Endothelial cell of umbilical vein (primary cell): ENCODE data around the gene MUCL3. TPM values are rescaled to one million over a fixed set of nuclear protein-coding genes. Genes with fewer than 3 reads are reported as not detected.

Source experiments
- BruUV-seq: library from RNA; stranded (reverse); fragments of 400-500 nt; replicated peaks from 2 replicates; lab custom pipeline; 2021; lab: Mats Ljungman, UMichigan
- CTCF ChIA-PET: fragments of 300-600, 350-600 bp; sonication (Branson Sonifier 250); formaldehyde crosslinking; loops from one replicate; lab custom pipeline; 2021; ENCODE audit warnings: antibody characterized with exemption, inconsistent platforms; lab: Charles Lee
- POLR2A ChIA-PET: fragments of 300-600, 350-600 bp; sonication (Branson Sonifier 250); formaldehyde crosslinking; loops from one replicate; lab custom pipeline; 2021; ENCODE audit warnings: antibody characterized with exemption, inconsistent platforms; lab: Charles Lee
- DNase-seq: peaks from one replicate; pipeline ENCODE4 v3.0.0-alpha.2; 2011; ENCODE audit warnings: low read depth, low spot score
- FAIRE-seq: peaks from 2 replicates; lab custom pipeline; 2011; peaks lifted over from hg19 to GRCh38; lab: Jason Lieb, UNC
- H2AFZ ChIP-seq: 2 replicates; pipeline ENCODE4 v1.6.0; 2012; ENCODE audit warnings: low read depth, low read length, control low read depth, inconsistent platforms
- H3K27ac ChIP-seq: 2 replicates; pipeline ENCODE4 v1.5.1; 2011; ENCODE audit warnings: low read depth, mild to moderate bottlenecking, control low read depth, low read length, moderate library complexity; ENCODE audit not compliant: insufficient read depth
- H3K27me3 ChIP-seq, 2 experiments: 2 replicates each; pipeline versions ENCODE4 v1.6.0 to v1.6.1; 2011; ENCODE audit warnings: low read length in 2 of 2, mixed read lengths in 1 of 2; ENCODE audit not compliant: control insufficient read depth in 2 of 2, insufficient read depth in 2 of 2
- H3K36me3 ChIP-seq, 2 experiments: 2 replicates in 1 of 2; 3 replicates in 1 of 2; pipeline ENCODE4 v1.5.1; 2011; ENCODE audit warnings: low read length in 2 of 2, mild to moderate bottlenecking in 1 of 2, moderate library complexity in 1 of 2; ENCODE audit not compliant: control insufficient read depth in 2 of 2, insufficient read depth in 2 of 2; ENCODE audit errors: extremely low read depth in 1 of 2
- H3K4me1 ChIP-seq: 3 replicates; pipeline ENCODE4 v1.5.1; 2011; ENCODE audit warnings: mild to moderate bottlenecking, low read length; ENCODE audit not compliant: control insufficient read depth, insufficient read depth; ENCODE audit errors: extremely low read depth
- H3K4me2 ChIP-seq: 2 replicates; pipeline ENCODE4 v1.6.1; 2011; ENCODE audit warnings: low read length, control low read depth, mixed read lengths; ENCODE audit not compliant: insufficient read depth
- H3K4me3 ChIP-seq, 3 experiments: fragments of 200-600 bp in 1 of 3; sonication (generic), shearing (Covaris generic) in 1 of 3; replicated peaks in 1 of 3; 2 replicates each; pipeline ENCODE4 v1.5.1; 2011 to 2016; ENCODE audit warnings: control low read depth in 3 of 3, low read length in 3 of 3, mild to moderate bottlenecking in 2 of 3, inconsistent platforms in 1 of 3, low read depth in 1 of 3, moderate library complexity in 1 of 3; ENCODE audit not compliant: insufficient read depth in 1 of 3
- H3K79me2 ChIP-seq: 2 replicates; pipeline ENCODE4 v1.6.0; 2012; ENCODE audit warnings: low read length, inconsistent platforms; ENCODE audit not compliant: control insufficient read depth, insufficient read depth
- H3K9ac ChIP-seq: replicated peaks from 2 replicates; pipeline ENCODE3; 2011; ENCODE audit warnings: low read length, control low read depth; ENCODE audit not compliant: insufficient read depth; ENCODE audit errors: extremely low read depth
- H3K9me1 ChIP-seq: replicated peaks from 3 replicates; pipeline ENCODE4 v1.6.0; 2011; ENCODE audit warnings: mild to moderate bottlenecking, low read length; ENCODE audit not compliant: control insufficient read depth, insufficient read depth; ENCODE audit errors: extremely low read depth
- H3K9me3 ChIP-seq: replicated peaks from 2 replicates; pipeline ENCODE4 v1.5.1; 2012; ENCODE audit warnings: low read length, inconsistent platforms; ENCODE audit not compliant: control insufficient read depth, insufficient read depth
- H4K20me1 ChIP-seq: replicated peaks from 2 replicates; pipeline ENCODE3; 2011; ENCODE audit warnings: mild to moderate bottlenecking, low read length; ENCODE audit not compliant: control insufficient read depth, insufficient read depth; ENCODE audit errors: extremely low read depth
- CTCF ChIP-seq, 2 donors: IDR thresholded peaks; 1 replicate in 1 of 2; 2 replicates in 1 of 2; pipeline ENCODE4 v1.5.1; 2011; ENCODE audit warnings: low read length in 2 of 2, mild to moderate bottlenecking in 2 of 2, moderate library complexity in 2 of 2, control low read depth in 1 of 2, inconsistent platforms in 1 of 2, low read depth in 1 of 2; ENCODE audit not compliant: insufficient read depth in 1 of 2; ENCODE audit errors: extremely low read depth in 1 of 2
- EZH2 ChIP-seq: IDR thresholded peaks from 2 replicates; pipeline ENCODE4 v1.6.1; 2012; ENCODE audit warnings: borderline replicate concordance, low read depth, mild to moderate bottlenecking, moderate library complexity, low read length, inconsistent platforms; ENCODE audit not compliant: severe bottlenecking
- FOS ChIP-seq: IDR thresholded peaks from 2 replicates; pipeline ENCODE4 v1.6.1; 2011; ENCODE audit warnings: mild to moderate bottlenecking, low read length, moderate library complexity, borderline replicate concordance; ENCODE audit not compliant: insufficient read depth
- JUN ChIP-seq: IDR thresholded peaks from 2 replicates; pipeline ENCODE4 v1.6.1; 2011; ENCODE audit warnings: borderline replicate concordance, low read depth; ENCODE audit not compliant: insufficient read length, insufficient read depth
- MAX ChIP-seq: IDR thresholded peaks from 2 replicates; pipeline ENCODE4 v1.6.1; 2011; ENCODE audit not compliant: insufficient read depth, insufficient read length
- MYC ChIP-seq: IDR thresholded peaks from one replicate; pipeline ENCODE4 v1.6.1; 2011; ENCODE audit warnings: mild to moderate bottlenecking, low read depth, low read length
- POLR2A ChIP-seq: IDR thresholded peaks from 2 replicates; pipeline ENCODE4 v1.6.1; 2012; ENCODE audit warnings: low read depth, mild to moderate bottlenecking, control low read depth, low read length
- POLR2AphosphoS5 ChIP-seq: IDR thresholded peaks from 2 replicates; pipeline ENCODE4 v1.6.1; 2012; ENCODE audit warnings: low read depth, mild to moderate bottlenecking, control low read depth, low read length, moderate library complexity; ENCODE audit not compliant: insufficient read depth
- dilution Hi-C: fragments of 300-500 bp; cut with MboI; formaldehyde crosslinking; loops from one replicate; pipeline ENCODE4 v1.15.0; 2019; ENCODE audit warnings: low sequenced_read_pairs; ENCODE audit not compliant: extremely low pct_ligation_motif_present
- intact Hi-C: fragments of 100-400 bp; cut with micrococcal nuclease; formaldehyde crosslinking; loops from one replicate; pipeline ENCODE4 v1.10.0; 2022
- polyA plus RNA-seq, 4 experiments: library from polyadenylated mRNA; depleted of rRNA in 3 of 4; stranded (reverse) in 3 of 4; unstranded in 1 of 4; fragments of >200 nt; gene quantifications; 2 replicates each; pipeline versions ENCODE4 v1.2.1 to v1.2.3, GENCODE V29; 2011 to 2012; ENCODE audit warnings: missing spikeins in 1 of 4
- total RNA-seq: library from RNA; stranded (reverse); gene quantifications from 2 replicates; pipeline ENCODE4 v1.2.3, GENCODE V29; 2021

MUCL3 gene
- total and polyA plus RNA-seq, 2 donors (not counting 3 experiments of a cell fraction or from before 2014, with no cell fraction given), result not detected

- Histone ChIP-seq H4K20me1 (no peaks in the 10 kb centered on the region), H2AFZ (no peak overlapping the region), H3K79me2 (no peaks in the 10 kb centered on the region), H3K4me1 (no peaks in the 10 kb centered on the region), H3K27ac (no peak overlapping the region), H3K27me3 (peaks cover 2 to 7% of the 10 kb centered on the region in 2 experiments), H3K36me3 (no peaks in the 10 kb centered on the region), H3K9me3 (no peaks in the 10 kb centered on the region), H3K9me1 (no peaks in the 10 kb centered on the region), H3K9ac (no peak overlapping the region), H3K4me2 (no peak overlapping the region), H3K4me3 (no peak overlapping the region)
- DNase-seq, result no peak
- ChIA-PET POLR2A (no interaction called here), CTCF (interaction anchor here (1.1 kb wide), 1 partner anchor 30 kb away, joined by 3 read pairs; no protein-coding TSS in a partner anchor)
- intact Hi-C loops, result no loop called here
- BruUV-seq, result no TSS peak
- FAIRE-seq, result no peak
- TF ChIP-seq MAX, result no peak
- TF ChIP-seq FOS, result no peak
- no peak for TF ChIP-seq CTCF (IDR thresholded peaks at IDR 0.05; ENCODE audit: extremely low read depth in 1 of 2, insufficient read depth in 1 of 2, low read depth in 1 of 2, low read length in 2 of 2)
- TF ChIP-seq EZH2, result no peak
- no peak for TF ChIP-seq MYC
- TF ChIP-seq POLR2AphosphoS5, result no peak
- no peak for TF ChIP-seq POLR2A
- TF ChIP-seq JUN, result no peak
- dilution Hi-C loops, result no loop called here
Observed at GRCh38 chr6:30972816-30973215, 32.0 kb downstream of the MUCL3 start.
